K562 (cell line): Measurements from ENCODE around the gene UBXN1. TPM values are rescaled to one million over a fixed set of nuclear protein-coding genes. Genes with fewer than 3 reads are reported as not detected.
A peak's percentile ranks its signal among the peaks of the same experiment; 100 is the strongest.

Experiments used
- DACH1 ChIP-seq: fragments of 450-650 bp; IDR thresholded peaks from 2 replicates; pipeline ENCODE4 v1.6.1; 2018; ENCODE audit not compliant: partially characterized antibody
- GATA2 ChIP-seq: sonication (generic); formaldehyde crosslinking; IDR thresholded peaks from 2 replicates; pipeline ENCODE4 v1.4.0; 2020; ENCODE audit warnings: mild to moderate bottlenecking, missing genetic modification reagents
- HMG20B ChIP-seq: fragments of 250-450 bp; sonication (Bioruptor Pico); IDR thresholded peaks from 2 replicates; pipeline ENCODE4 v1.5.0; 2021; ENCODE audit warnings: mild to moderate bottlenecking
- REST ChIP-seq, 2 experiments: fragments of 450-650 bp; formaldehyde crosslinking in 1 of 2; IDR thresholded peaks; 2 replicates each; pipeline versions ENCODE4 v1.4.0 to v1.6.1; 2014 to 2020; ENCODE audit warnings: mild to moderate bottlenecking in 2 of 2, borderline replicate concordance in 1 of 2, low read depth in 1 of 2
- RREB1 ChIP-seq: fragments of 250-450 bp; sonication (Bioruptor Pico); IDR thresholded peaks from 2 replicates; pipeline ENCODE4 v1.4.0; 2020
- SAP30 ChIP-seq: fragments of 200-600 bp; sonication (generic); IDR thresholded peaks from 2 replicates; pipeline ENCODE4 v1.6.1; 2012; ENCODE audit warnings: borderline replicate concordance, low read depth, mild to moderate bottlenecking, moderate library complexity, low read length, control low read depth, inconsistent platforms; ENCODE audit not compliant: insufficient read depth, poor library complexity, severe bottlenecking
- ZFP1 ChIP-seq: fragments of 450-650 bp; formaldehyde crosslinking; IDR thresholded peaks from 2 replicates; pipeline ENCODE4 v1.4.0; 2020; ENCODE audit warnings: mild to moderate bottlenecking, mixed read lengths
- ZNF449 ChIP-seq: fragments of 250-450 bp; sonication (Bioruptor Pico); IDR thresholded peaks from 2 replicates; pipeline ENCODE4 v1.8.0; 2022; ENCODE audit warnings: moderate library complexity, mild to moderate bottlenecking, inconsistent platforms
- polyA plus RNA-seq, 8 experiments: library from polyadenylated mRNA; depleted of rRNA in 4 of 8; stranded (reverse) in 5 of 8; unstranded in 3 of 8; fragments of >200 nt; fragmentation: Nextera tagmentation in 2 of 8; fragmentation: Illumina TruSeq in 1 of 8; extraction: Ambion mirVana in 2 of 8; extraction: Trizol in 1 of 8; gene quantifications; 2 replicates each; pipeline versions ENCODE4 v1.2.1 to v1.2.3, GENCODE V29; 2011 to 2014; ENCODE audit warnings: inconsistent platforms in 1 of 8, missing spikeins in 1 of 8
- total RNA-seq, 7 experiments: library from RNA; depleted of rRNA in 6 of 7; stranded (reverse); fragments of >200 nt in 6 of 7; fragmentation: Illumina TruSeq in 2 of 7; extraction: Trizol in 2 of 7; gene quantifications; 2 replicates each; pipeline versions ENCODE4 v1.2.1 to v1.2.3, GENCODE V29; 2011 to 2021; ENCODE audit warnings: low replicate concordance in 1 of 7

UBXN1 gene
- total and polyA plus RNA-seq, 9 of the 15 experiments (the other 6 are each of a cell fraction or from before 2014, with no cell fraction given) = 4.8 to 263 (median 99.7) TPM

GRCh38 chr11:62705880-62706849, 27.3 kb upstream of the UBXN1 start (continued):
- TF ChIP-seq RREB1 (CRISPR knock-in tag) = no peak
- peak; percentile 80 for TF ChIP-seq GATA2 (CRISPR knock-in tag)
- TF ChIP-seq REST (IDR thresholded peaks at IDR 0.05; ENCODE audit: borderline replicate concordance) = peak; percentile 31; the same call in 1 of the 2 replicates
- 0 out of 2 replicates have a peak, but pooled peaks have one; percentile 66 for TF ChIP-seq REST (CRISPR knock-in tag; IDR thresholded peaks at IDR 0.05; ENCODE audit: low read depth)
- no peak for TF ChIP-seq ZNF449 (CRISPR knock-in tag)
- TF ChIP-seq SAP30 = peak; percentile 69
- TF ChIP-seq DACH1 = peak; percentile 57
- TF ChIP-seq HMG20B (CRISPR knock-in tag) = peak; percentile 88; the same call in 1 of the 2 replicates
- TF ChIP-seq ZFP1 (CRISPR knock-in tag) = no peak
